Spleen (tissue), 11 donors: ENCODE results near the gene KANK4. TPM values are rescaled to one million over a fixed set of nuclear protein-coding genes. Genes with fewer than 3 reads are reported as not detected.

Source experiments
- DNase-seq: peaks from one replicate; pipeline ENCODE4 v3.0.0-alpha.2; 2020
- H3K27ac ChIP-seq, 8 donors: fragments of 200-600 bp; sonication (generic) in 7 of 8; 1 replicate in 4 of 8; 2 replicates in 4 of 8; pipeline versions ENCODE4 v1.5.0 to v1.8.0; 2016 to 2021; ENCODE audit warnings: inconsistent platforms in 4 of 8, mild to moderate bottlenecking in 4 of 8, moderate library complexity in 1 of 8
- H3K27me3 ChIP-seq, 7 donors: fragments of 200-600 bp; sonication (generic) in 6 of 7; replicated peaks in 1 of 7; 1 replicate in 4 of 7; 2 replicates in 3 of 7; pipeline versions ENCODE4 v1.5.0 to v1.8.0; 2016 to 2021; ENCODE audit warnings: inconsistent platforms in 3 of 7, mild to moderate bottlenecking in 1 of 7
- H3K36me3 ChIP-seq, 6 donors: fragments of 200-600 bp; sonication (generic) in 5 of 6; 1 replicate in 4 of 6; 2 replicates in 2 of 6; pipeline versions ENCODE4 v1.5.0 to v1.8.0; 2016 to 2021; ENCODE audit warnings: inconsistent platforms in 2 of 6
- H3K4me1 ChIP-seq, 6 donors: fragments of 200-600 bp; sonication (generic) in 5 of 6; 1 replicate in 3 of 6; 2 replicates in 3 of 6; pipeline versions ENCODE4 v1.5.0 to v1.8.0; 2016 to 2021; ENCODE audit warnings: inconsistent platforms in 3 of 6
- H3K4me3 ChIP-seq, 8 donors: fragments of 200-600 bp; sonication (generic) in 7 of 8; 1 replicate in 4 of 8; 2 replicates in 4 of 8; pipeline versions ENCODE4 v1.5.0 to v1.8.0; 2016 to 2021; ENCODE audit warnings: inconsistent platforms in 4 of 8, mild to moderate bottlenecking in 4 of 8, moderate library complexity in 2 of 8
- H3K9me3 ChIP-seq, 8 donors: fragments of 200-600 bp; sonication (generic) in 7 of 8; 1 replicate in 4 of 8; 2 replicates in 4 of 8; pipeline versions ENCODE4 v1.5.0 to v1.8.0; 2016 to 2021; ENCODE audit warnings: inconsistent platforms in 4 of 8
- POLR2A ChIP-seq, 3 donors: fragments of 450-650 bp; IDR thresholded peaks; one replicate each; pipeline ENCODE4 v1.5.1; 2017; ENCODE audit warnings: antibody characterized with exemption in 3 of 3, mild to moderate bottlenecking in 1 of 3
- POLR2AphosphoS5 ChIP-seq, 3 donors: sonication (generic); formaldehyde crosslinking; IDR thresholded peaks; one replicate each; pipeline ENCODE4 v1.5.1; 2017; ENCODE audit warnings: antibody characterized with exemption in 3 of 3
- WGBS, 5 donors: extraction: QIAGEN DNeasy Blood & Tissue Kit in 3 of 5; methylation state at CpG; one replicate each; pipeline versions ENCODE4 v1.1.5 to v1.1.7; 2013 to 2018; 5-methylcytosine and 5-hydroxymethylcytosine counted together
- intact Hi-C: fragments of 100-400 bp; cut with DNase I; formaldehyde crosslinking; loops from one replicate; pipeline ENCODE4 v1.15.0; 2023; ENCODE audit warnings: low total_unique reads
- polyA plus RNA-seq, 3 donors: library from polyadenylated mRNA; stranded (reverse); fragments of 200-250 nt; gene quantifications; one replicate each; pipeline ENCODE4 v1.2.1, GENCODE V29; 2013
- total RNA-seq, 7 donors: library from RNA; depleted of rRNA in 3 of 7; stranded (reverse); fragments of >200 nt in 3 of 7; fragmentation: NEBNext Ultra II Directional in 4 of 7; extraction: Animal tissue kit (Norgen Biotek cat#: 25700) in 4 of 7; gene quantifications; one replicate each; pipeline versions ENCODE4 v1.1.0 to v1.2.1, GENCODE V29; 2016 to 2021
- TF ChIP-seq, protein P1 (sequence below), 11 experiments: fragments of 200-600 bp in 7 of 11; fragments of 450-650 bp in 4 of 11; sonication (generic) in 4 of 11; IDR thresholded peaks in 8 of 11; conservative IDR thresholded peaks in 3 of 11; 1 replicate in 7 of 11; 2 replicates in 4 of 11; pipeline versions ENCODE4 v1.4.0 to v1.8.0; 2016 to 2021; ENCODE audit warnings: antibody characterized with exemption in 11 of 11, inconsistent platforms in 4 of 11, mild to moderate bottlenecking in 1 of 11
- donor health status: healthy with polysubstance abuse.
- donor health status: DM: no; HTN: no; CAD: no; lungs with moderate emphysema.
- donor health status: DM: no; HTN: no; CAD: no.
- donor health status: Bipolar disorder and iron deficiency.
- donor health status: healthy.
- donor health status: DM: no; HTN: no; CAD: no.
- donor health status: DM: yes; HTN: yes; CAD: no.

Gene KANK4
- total and polyA plus RNA-seq, 10 donors, result 0.11 to 1.3 (median 0.47) TPM

DNA sequence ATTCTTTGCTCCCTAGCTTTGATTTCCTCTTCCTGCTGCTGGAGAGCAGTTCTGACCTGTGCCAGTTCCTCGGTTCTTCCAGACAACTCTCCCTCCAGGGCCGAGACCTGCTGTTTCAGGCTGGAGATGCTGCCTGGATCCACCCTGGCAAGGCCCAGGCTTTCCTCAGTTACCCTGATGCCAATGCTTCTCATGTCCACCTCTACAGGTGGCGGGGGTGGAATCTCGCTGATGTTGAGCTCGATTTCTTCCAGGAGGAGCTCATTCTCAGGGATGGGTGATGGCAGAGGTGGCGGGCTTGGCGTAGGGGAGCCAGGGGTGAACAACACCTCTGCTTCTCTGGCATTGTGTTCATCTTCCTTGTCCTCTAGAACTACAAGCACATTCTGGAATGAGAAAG is 45.3 kb downstream of the KANK4 start:
- no peaks in the 10 kb centered on the region for H3K36me3 ChIP-seq
- no peaks in the 10 kb centered on the region for H3K27me3 ChIP-seq
- DNase-seq, result no peak
- H3K27ac ChIP-seq, result no peak overlapping the region
- H3K4me1 ChIP-seq, result peaks cover 0 to 19% (median 11%) of the 10 kb centered on the region in 6 donors
- peaks cover 0 to 10% (median 4%) of the 10 kb centered on the region in 8 donors for H3K9me3 ChIP-seq
- intact Hi-C loops, result no loop called here
- H3K4me3 ChIP-seq, result no peak overlapping the region
- TF ChIP-seq, protein P1, sequence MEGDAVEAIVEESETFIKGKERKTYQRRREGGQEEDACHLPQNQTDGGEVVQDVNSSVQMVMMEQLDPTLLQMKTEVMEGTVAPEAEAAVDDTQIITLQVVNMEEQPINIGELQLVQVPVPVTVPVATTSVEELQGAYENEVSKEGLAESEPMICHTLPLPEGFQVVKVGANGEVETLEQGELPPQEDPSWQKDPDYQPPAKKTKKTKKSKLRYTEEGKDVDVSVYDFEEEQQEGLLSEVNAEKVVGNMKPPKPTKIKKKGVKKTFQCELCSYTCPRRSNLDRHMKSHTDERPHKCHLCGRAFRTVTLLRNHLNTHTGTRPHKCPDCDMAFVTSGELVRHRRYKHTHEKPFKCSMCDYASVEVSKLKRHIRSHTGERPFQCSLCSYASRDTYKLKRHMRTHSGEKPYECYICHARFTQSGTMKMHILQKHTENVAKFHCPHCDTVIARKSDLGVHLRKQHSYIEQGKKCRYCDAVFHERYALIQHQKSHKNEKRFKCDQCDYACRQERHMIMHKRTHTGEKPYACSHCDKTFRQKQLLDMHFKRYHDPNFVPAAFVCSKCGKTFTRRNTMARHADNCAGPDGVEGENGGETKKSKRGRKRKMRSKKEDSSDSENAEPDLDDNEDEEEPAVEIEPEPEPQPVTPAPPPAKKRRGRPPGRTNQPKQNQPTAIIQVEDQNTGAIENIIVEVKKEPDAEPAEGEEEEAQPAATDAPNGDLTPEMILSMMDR (IDR thresholded peaks at IDR 0.05 in 8 of 11, conservative IDR thresholded peaks at IDR 0.05 in 3 of 11), result no peak
- no peak for TF ChIP-seq POLR2A (IDR thresholded peaks at IDR 0.05)
- TF ChIP-seq POLR2AphosphoS5 (IDR thresholded peaks at IDR 0.05), result no peak
- 90 to 98% (median 94%) methylated on average over 7 of the region's 7 CpGs for WGBS, 5 donors

DNA sequence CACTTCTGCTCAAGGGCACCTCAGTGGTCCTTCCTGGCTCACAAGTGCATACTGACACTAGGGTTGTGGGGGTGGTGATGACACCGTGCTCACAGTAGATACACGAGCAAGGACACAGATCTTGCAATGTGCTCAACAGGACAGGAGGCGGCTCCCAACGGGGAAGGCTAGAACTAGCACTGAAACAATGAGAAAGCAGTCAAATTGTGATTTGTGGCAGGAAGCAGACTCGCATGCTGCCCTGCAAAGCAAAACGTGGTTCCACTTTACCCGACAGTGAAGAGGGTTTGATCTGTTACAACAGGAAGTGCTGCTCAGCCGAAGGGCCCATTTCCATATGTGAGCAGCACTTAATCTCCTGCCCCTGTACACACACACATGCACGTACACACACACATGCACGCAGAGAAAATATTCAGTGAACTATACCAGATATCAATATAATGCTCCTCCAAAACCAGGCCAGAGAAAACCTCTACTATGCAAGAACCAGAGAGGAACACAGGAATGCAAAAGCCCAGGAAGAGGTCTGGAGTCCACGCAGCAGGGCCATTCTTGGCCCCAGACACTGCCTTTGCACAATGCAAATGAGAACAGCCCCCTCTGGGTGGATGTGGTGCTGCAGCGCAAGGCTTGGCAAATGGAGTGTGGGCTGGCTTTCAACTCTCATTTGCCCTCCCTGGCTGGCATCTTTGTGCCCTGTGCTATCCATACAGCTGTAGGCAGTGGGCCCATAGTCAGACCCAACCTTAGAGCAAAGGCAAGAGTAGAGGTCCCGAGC is 47.1 kb downstream of the KANK4 start:
- H3K9me3 ChIP-seq, result peaks cover 0 to 1% (median 0%) of the 10 kb centered on the region in 8 donors
- peak overlapping the region in 4 of 8 donors; percentile 7 to 58 (median 30) for H3K27ac ChIP-seq
- H3K4me3 ChIP-seq, result no peak overlapping the region
- peak; percentile 79 for DNase-seq
- 15 to 21% (median 20%) methylated on average over 13 of the region's 13 CpGs for WGBS, 5 donors
- H3K36me3 ChIP-seq, result no peaks in the 10 kb centered on the region
- H3K4me1 ChIP-seq, result peaks cover 0 to 19% (median 11%) of the 10 kb centered on the region in 6 donors
- intact Hi-C loops, result no loop called here
- TF ChIP-seq POLR2AphosphoS5 (IDR thresholded peaks at IDR 0.05) (peak in 1 of 3 donors; percentile 11), POLR2A (IDR thresholded peaks at IDR 0.05) (no peak)
- TF ChIP-seq, protein P1 (IDR thresholded peaks at IDR 0.05 in 8 of 11, conservative IDR thresholded peaks at IDR 0.05 in 3 of 11), result peak in 1 of 11 experiments; percentile 12
- H3K27me3 ChIP-seq, result no peaks in the 10 kb centered on the region

DNA sequence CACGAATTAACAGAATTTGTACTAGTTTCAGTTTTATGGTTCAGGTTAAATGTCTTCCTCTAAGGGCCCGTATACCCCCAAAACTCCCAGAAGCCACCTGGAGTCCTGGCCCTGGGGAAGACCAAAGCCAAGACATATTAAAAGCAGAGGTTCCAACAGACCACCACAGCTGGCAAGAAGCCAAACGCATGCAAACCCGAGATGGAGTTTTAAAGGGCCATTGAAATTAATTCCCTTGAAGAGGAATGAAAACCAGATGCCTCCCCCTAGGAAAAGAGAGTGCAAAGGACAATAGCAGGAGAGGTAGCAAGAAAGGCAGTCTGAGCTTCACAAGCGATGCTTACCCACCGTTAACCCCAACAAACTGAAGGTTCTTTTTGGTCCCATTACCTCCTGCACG is 48.1 kb downstream of the KANK4 start:
- H3K4me3 ChIP-seq, result no peak overlapping the region
- H3K27me3 ChIP-seq, result no peaks in the 10 kb centered on the region
- TF ChIP-seq POLR2AphosphoS5 (IDR thresholded peaks at IDR 0.05), result no peak
- no peak for TF ChIP-seq POLR2A (IDR thresholded peaks at IDR 0.05)
- TF ChIP-seq, protein P1 (IDR thresholded peaks at IDR 0.05 in 8 of 11, conservative IDR thresholded peaks at IDR 0.05 in 3 of 11), result no peak
- no peak for DNase-seq
- intact Hi-C loops, result no loop called here
- H3K36me3 ChIP-seq, result no peaks in the 10 kb centered on the region
- no peaks in the 10 kb centered on the region for H3K9me3 ChIP-seq
- peaks cover 0 to 19% (median 11%) of the 10 kb centered on the region in 6 donors for H3K4me1 ChIP-seq
- H3K27ac ChIP-seq, result no peak overlapping the region
- WGBS, 5 donors, result 65 to 71% (median 67%) methylated on average over 7 of the region's 7 CpGs

DNA sequence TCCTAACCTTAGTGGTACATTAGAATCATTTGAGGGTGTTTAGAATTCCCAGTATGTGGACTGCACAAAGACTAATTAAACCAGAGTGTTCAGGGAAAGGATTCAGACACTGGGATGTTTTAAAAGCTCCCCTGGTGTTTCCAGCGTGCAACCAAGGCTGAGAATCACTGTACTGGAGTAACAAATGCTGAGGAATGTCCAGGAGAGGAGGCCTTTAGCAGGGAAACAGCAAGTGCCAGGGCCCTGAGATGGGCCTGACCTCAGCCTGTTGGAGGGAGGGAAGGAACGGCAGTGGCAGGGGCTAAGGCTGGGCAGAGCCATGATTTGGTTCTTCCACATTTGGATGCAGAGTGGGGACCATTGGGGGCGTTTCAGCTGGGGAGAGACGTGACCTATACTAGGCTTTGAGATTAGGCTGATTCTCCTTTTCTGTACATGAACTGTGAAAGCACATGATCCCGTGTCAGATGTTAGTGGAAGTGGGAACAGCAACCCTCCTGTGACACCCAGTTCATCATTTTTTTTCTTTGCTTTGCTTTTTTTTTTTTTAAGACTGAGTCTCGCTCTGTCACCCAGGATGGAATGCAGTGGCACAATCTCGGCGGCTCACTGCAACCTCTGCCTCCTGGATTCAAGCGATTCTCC is 49.3 kb downstream of the KANK4 start:
- TF ChIP-seq POLR2AphosphoS5 (IDR thresholded peaks at IDR 0.05) (no peak), POLR2A (IDR thresholded peaks at IDR 0.05) (no peak)
- TF ChIP-seq, protein P1 (IDR thresholded peaks at IDR 0.05 in 8 of 11, conservative IDR thresholded peaks at IDR 0.05 in 3 of 11), result no peak
- no peaks in the 10 kb centered on the region for H3K9me3 ChIP-seq
- no peaks in the 10 kb centered on the region for H3K27me3 ChIP-seq
- no peak overlapping the region for H3K27ac ChIP-seq
- no peak overlapping the region for H3K4me3 ChIP-seq
- 85 to 94% (median 90%) methylated on average over 9 of the region's 9 CpGs for WGBS, 5 donors
- H3K36me3 ChIP-seq, result no peaks in the 10 kb centered on the region
- intact Hi-C loops, result no loop called here
- peaks cover 0 to 19% (median 11%) of the 10 kb centered on the region in 6 donors for H3K4me1 ChIP-seq
- no peak for DNase-seq
